ENCODE results near the gene HDAC7. TPM values are rescaled to one million over a fixed set of nuclear protein-coding genes. Genes with fewer than 3 reads are reported as not detected.

The HDAC7 gene
- polyA plus RNA-seq, 3 donors, result 60.6 to 70.3 (median 67.9) TPM

- no peak for DNase-seq (ENCODE audit: low read depth in 3 of 3, low spot score in 2 of 3)
Observed at GRCh38 chr12:47751561-47751960, 68.1 kb downstream of the HDAC7 start.

- DNase-seq (ENCODE audit: low read depth in 3 of 3, low spot score in 2 of 3), result no peak
Observed at GRCh38 chr12:47750916-47751470, 68.7 kb downstream of the HDAC7 start.

- DNase-seq (ENCODE audit: low read depth in 3 of 3, low spot score in 2 of 3), result no peak
Observed at GRCh38 chr12:47750229-47750798, 69.4 kb downstream of the HDAC7 start.

GRCh38 chr12:47748899-47749298 is 70.8 kb downstream of the HDAC7 start:
- no peak for DNase-seq (ENCODE audit: low read depth in 3 of 3, low spot score in 2 of 3)

GRCh38 chr12:47748507-47748828 is 71.2 kb downstream of the HDAC7 start:
- DNase-seq (ENCODE audit: low read depth in 3 of 3, low spot score in 2 of 3), result no peak

GRCh38 chr12:47747596-47748506 is 71.9 kb downstream of the HDAC7 start:
- DNase-seq (ENCODE audit: low read depth in 3 of 3, low spot score in 2 of 3), result no peak

- no peak for DNase-seq (ENCODE audit: low read depth in 3 of 3, low spot score in 2 of 3)
Observed at GRCh38 chr12:47747126-47747525, 72.6 kb downstream of the HDAC7 start.

GRCh38 chr12:47746523-47746922 is 73.2 kb downstream of the HDAC7 start:
- no peak for DNase-seq (ENCODE audit: low read depth in 3 of 3, low spot score in 2 of 3)

- DNase-seq (ENCODE audit: low read depth in 3 of 3, low spot score in 2 of 3), result no peak
Observed at GRCh38 chr12:47746073-47746472, 73.6 kb downstream of the HDAC7 start.

GRCh38 chr12:47745485-47746041 is 74.1 kb downstream of the HDAC7 start:
- DNase-seq (ENCODE audit: low read depth in 3 of 3, low spot score in 2 of 3), result no peak

- no peak for DNase-seq (ENCODE audit: low read depth in 3 of 3, low spot score in 2 of 3)
Observed at GRCh38 chr12:47744778-47745436, 74.8 kb downstream of the HDAC7 start.

GRCh38 chr12:47744005-47744651 is 75.6 kb downstream of the HDAC7 start:
- DNase-seq (ENCODE audit: low read depth in 3 of 3, low spot score in 2 of 3), result no peak

- no peak for DNase-seq (ENCODE audit: low read depth in 3 of 3, low spot score in 2 of 3)
Observed at GRCh38 chr12:47743311-47743860, 76.3 kb downstream of the HDAC7 start.

GRCh38 chr12:47742253-47742825 is 77.4 kb downstream of the HDAC7 start:
- no peak for DNase-seq (ENCODE audit: low read depth in 3 of 3, low spot score in 2 of 3)

- DNase-seq (ENCODE audit: low read depth in 3 of 3, low spot score in 2 of 3), result no peak
Observed at GRCh38 chr12:47741340-47741703, 78.4 kb downstream of the HDAC7 start.

- no peak for DNase-seq (ENCODE audit: low read depth in 3 of 3, low spot score in 2 of 3)
Observed at GRCh38 chr12:47740606-47741339, 78.9 kb downstream of the HDAC7 start.

GRCh38 chr12:47739979-47740378 is 79.7 kb downstream of the HDAC7 start:
- no peak for DNase-seq (ENCODE audit: low read depth in 3 of 3, low spot score in 2 of 3)

- DNase-seq (ENCODE audit: low read depth in 3 of 3, low spot score in 2 of 3), result no peak
Observed at GRCh38 chr12:47739297-47739696, 80.4 kb downstream of the HDAC7 start.

GRCh38 chr12:47737936-47738594 is 81.6 kb downstream of the HDAC7 start:
- DNase-seq (ENCODE audit: low read depth in 3 of 3, low spot score in 2 of 3), result no peak
